Anterior cingulate cortex (tissue), 58 donors: ENCODE data around the gene GARIN5B.
"Not testable (repeated sequence)": the region's sequence is repeated elsewhere in the genome, so short reads cannot be mapped to it uniquely, and the experiment has no call there.

Experiments used
- DNase-seq, 58 donors: peaks; one replicate each; lab custom pipeline; 2025; lab: John Stamatoyannopoulos, UW

The GARIN5B gene

DNA sequence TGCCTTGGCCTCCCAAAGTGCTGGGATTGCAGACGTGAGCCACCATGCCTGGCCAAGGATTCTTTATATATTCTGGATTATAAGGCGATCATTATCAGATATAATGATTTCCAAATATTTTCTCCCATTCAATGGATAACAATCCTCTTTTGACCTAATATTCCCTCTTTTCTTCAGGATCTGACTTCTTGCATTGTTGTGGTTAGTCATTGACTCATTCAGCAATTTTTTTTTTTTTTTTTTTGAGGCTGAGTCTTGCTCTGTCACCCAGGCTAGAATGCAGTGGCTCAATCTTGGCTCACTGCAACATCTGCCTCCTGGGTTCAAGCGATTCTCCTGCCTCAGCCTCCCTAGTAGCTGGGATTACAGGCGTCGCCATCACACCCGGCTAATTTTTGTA is 33.3 kb downstream of the GARIN5B start:
- not testable (repeated sequence) for DNase-seq

DNA sequence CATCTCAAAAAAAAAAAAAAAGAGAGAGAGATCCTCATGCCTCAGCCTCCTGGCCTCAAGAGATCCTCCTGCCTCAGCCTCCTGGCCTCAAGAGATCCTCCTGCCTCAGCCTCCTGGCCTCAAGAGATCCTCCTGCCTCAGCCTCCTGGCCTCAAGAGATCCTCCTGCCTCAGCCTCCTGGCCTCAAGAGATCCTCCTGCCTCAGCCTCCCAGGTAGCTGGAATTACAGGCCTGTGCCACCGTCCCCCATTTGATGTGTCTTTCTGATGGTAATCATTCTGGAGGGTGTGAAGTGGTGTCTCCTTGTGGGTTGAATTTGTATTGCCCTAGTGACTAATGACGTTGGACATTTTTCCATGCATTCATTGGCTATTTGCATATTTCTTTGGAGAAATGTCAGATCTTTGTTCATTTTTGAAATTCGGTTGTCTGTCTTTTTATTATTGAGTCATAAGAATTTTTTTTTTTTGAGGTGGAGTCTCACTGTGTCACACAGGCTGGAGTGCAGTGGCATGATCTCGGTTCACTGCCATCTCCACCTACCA is 34.2 kb downstream of the GARIN5B start:
- DNase-seq = not testable (repeated sequence)

- DNase-seq = no peak
These were observed 37.9 kb downstream of the GARIN5B start, which contains the start of gene TMEM150B for GRCh38 chr19:55325172-55325571. Gene TMEM150B, minus strand, starts transcription at chr19:55325341. Its CDS starts 4,305 bp downstream, at chr19:55321036.

GRCh38 chr19:55324662-55325061 is 38.4 kb downstream of the GARIN5B start:
- no peak for DNase-seq

- DNase-seq = no peak
These were observed 40.7 kb downstream of the GARIN5B start for GRCh38 chr19:55322204-55322885.

DNA sequence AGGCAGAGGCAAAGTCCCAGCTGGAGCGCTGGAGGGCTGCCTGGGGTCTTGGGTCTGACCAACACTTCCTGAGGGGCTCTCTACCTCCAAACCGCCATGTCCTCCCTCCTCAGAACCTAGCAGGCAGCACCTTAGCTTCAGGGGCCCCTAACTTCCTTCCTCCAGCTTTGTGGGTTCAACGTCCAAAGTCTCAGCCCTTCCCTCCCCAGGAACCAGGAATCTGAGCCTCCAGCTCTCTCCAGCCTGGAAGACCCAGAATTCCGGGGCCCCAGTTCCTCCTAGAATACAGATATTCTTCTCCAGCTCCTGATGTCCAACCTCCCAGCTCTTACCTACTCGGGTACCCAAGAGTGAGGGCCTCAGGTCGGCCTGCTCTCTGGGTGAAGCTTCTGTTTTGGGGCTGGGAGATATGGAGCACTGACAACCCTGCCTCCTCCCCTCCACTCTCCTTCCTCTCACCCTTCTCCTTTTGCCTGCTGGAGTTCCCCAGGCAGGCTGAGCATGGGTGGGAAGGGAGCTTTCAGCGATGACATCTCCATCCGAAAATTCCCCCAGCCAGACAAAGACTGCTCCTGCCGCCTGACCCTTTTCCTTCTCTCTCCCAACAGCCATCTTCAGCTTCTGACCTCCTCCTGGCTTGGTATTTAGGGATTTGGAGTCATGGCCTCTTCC is 41.5 kb downstream of the GARIN5B start:
- DNase-seq = no peak

DNA sequence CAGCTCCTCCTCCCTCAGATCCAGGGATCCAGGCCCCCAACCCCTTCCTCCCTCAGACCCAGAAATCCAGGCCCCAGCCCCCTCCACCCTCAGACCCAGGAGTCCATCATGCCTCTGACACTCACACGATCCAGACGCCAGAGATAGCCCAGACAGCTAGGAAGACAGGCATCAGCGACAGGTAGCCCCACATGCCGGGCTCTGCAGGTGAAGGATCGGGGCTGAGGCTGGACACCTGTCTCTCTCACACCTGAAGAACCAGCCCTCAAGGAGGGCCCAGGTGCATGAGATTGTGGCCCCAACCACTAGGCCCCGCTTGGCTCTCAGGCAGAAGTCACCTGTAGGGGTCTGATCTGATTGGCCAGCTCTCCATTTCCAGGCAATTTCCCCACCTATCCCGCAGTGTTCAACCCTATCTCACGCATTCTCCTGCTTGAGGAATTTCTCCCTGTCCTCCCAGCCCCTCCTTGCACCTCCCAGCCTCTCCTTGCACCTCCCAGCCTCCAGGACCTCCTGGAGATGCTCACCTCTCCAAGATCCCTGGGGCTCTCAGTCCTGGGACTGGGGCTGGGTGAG is 42.1 kb downstream of the GARIN5B start:
- no peak for DNase-seq

- peak in 19 of 58 donors; percentile 4 to 49 (median 19) for DNase-seq
These were observed 43.3 kb downstream of the GARIN5B start for GRCh38 chr19:55319785-55320184.

DNA sequence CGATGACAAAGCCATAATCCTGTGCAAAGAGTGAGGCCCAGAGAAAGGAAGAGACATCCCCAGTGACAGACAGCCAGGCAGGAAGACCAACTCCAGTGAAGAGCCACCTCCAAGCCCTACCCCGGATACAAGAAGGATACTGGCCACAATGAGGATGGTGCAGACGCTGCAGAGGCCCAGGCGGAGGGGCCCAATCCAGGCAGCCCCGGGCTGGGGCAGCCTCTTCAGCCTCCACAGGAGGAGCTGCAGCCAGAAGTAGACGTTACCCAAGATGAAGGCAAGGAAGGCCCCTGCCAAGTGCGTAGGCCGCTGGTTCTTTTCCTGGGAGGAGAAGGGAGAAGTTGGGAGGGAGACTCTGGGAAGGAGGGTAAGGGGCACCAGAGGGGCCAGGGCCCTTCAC is 46.4 kb downstream of the GARIN5B start:
- DNase-seq = no peak

GRCh38 chr19:55315956-55316525 is 47.0 kb downstream of the GARIN5B start:
- DNase-seq = no peak

DNA sequence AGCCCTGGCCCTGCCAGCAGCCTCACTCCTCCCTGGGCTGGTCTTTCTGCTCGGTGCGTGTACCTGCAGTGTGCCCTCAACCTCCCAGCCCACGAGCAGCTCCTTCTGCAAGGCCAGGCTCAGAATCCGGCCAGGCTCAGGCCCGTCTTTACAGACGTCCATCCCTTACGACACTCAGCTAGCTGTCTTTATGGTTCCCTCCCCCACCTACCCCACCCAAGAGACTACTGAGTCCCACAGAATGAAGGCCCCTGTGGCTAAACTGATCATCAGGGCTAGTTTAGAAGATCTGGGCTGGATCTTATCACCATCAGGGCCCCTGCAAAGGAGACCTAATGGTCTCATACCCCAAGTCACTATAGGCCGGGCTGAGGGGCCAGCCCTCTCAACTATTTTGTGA is 48.7 kb downstream of the GARIN5B start:
- DNase-seq = no peak

GRCh38 chr19:55312621-55313512 is 50.2 kb downstream of the GARIN5B start:
- no peak for DNase-seq

DNA sequence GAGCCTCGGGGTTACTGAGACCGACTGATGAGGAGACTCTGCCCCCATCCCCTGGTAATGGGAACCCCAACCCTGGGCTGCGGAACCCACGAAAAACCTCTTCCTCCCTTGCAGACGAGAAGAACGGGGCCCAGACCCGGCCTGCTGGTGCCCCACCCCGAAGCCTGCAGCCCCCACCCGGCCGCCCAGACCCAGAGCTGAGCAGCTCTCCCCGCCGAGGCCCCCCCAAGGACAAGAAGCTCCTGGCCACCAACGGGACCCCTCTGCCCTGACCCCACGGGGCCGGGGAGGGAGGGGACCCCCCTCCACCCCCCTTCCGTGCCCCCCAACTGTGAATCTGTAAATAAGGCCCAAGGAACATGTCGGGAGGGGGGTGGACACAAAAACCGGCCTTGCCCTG is 51.3 kb downstream of the GARIN5B start:
- DNase-seq = no peak

DNA sequence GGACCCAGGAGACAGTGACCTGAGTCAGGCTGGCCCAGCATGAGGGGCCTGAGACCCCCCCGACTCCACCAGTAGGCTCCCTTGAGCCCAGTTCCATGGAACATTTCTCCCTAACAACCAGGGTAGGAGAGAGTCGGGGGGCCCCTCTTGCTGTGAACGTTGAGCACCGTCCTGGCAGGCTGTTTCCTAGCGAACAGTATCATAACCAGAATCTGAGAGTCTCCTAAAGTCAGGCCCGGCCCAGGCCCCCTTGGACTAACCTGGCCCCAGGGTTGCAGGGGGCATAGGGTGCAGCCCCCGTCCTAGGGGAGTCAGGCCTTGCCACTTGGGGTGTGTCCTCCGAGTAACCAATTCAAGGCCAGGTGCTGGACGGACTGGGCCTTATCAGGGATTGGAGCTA is 51.7 kb downstream of the GARIN5B start:
- no peak for DNase-seq

GRCh38 chr19:55310498-55310897 is 52.6 kb downstream of the GARIN5B start:
- DNase-seq = no peak

DNA sequence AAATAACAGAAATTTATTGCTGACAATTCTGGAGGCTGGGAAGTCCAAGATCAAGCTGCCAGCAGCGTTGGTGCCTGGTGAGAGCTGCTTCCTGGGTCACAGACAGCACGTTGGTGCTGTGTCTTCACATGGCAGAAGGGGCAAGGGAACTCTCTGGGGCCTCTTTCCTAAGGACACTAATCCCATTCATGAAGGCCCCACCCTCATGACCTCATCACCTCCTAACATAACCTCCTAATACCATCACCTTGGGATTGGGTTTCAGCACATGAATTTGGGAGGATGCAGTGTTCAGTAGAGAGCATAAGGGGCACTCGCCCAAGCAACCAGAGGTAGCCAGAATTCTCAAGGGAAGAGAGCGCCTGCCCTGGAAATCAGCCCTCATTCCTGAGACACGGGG is 53.6 kb downstream of the GARIN5B start:
- no peak for DNase-seq

DNA sequence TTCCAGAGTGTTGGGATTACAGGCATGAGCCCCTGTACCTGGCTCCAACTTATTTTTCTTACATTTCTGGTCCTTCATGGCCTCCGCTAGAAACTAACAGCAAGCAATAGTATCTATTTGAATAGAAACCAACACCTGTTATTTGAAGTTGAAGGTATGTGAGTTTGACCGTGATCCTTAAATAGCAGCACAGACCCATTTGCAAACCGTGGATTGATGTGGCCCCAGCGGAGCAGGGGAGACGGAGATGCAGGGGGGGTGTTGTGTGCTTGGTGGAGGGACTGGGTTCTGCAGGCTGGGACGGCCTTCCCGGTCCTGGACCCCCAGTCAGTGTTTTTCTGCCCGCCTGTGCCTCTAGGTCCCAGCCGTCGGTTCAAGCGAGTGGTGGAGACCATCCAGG is 54.8 kb downstream of the GARIN5B start:
- no peak for DNase-seq

GRCh38 chr19:55306712-55307111 is 56.3 kb downstream of the GARIN5B start:
- DNase-seq = no peak

- no peak for DNase-seq
These were observed 57.0 kb downstream of the GARIN5B start for GRCh38 chr19:55305983-55306562.

DNA sequence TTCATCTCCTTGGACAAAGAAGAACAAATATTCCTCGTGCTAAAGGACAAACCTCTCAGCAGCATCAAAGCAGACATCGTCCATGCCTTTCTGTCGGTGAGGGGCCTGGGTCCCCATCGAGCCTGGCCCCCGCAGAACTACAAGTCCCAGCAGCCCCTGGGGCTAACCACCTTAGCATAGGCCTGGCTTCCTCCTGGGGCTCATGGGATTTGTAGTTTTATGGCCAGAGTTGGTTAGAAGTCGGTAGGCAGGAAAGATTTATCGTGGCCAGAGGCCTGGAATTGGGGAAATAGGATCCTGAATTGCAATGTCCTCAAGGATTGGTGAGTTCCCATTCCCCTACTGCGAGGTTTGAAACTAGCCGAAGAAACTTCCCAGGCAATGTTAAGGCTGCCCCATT is 57.6 kb downstream of the GARIN5B start:
- no peak for DNase-seq
